Calu3 (cell line): ENCODE data around the gene GAPVD1. TPM values are rescaled to one million over a fixed set of nuclear protein-coding genes. Genes with fewer than 3 reads are reported as not detected.

Experiments
- BruUV-seq: library from RNA; stranded (reverse); fragments of 400-500 nt; replicated peaks from 2 replicates; lab custom pipeline; 2021; lab: Mats Ljungman, UMichigan
- CTCF ChIA-PET: fragments of 300-600 bp; sonication (Branson Sonifier 250); formaldehyde crosslinking; loops from one replicate; lab custom pipeline; 2022; ENCODE audit warnings: antibody characterized with exemption; lab: Charles Lee
- DNase-seq: peaks from one replicate; pipeline ENCODE4 v3.0.0; 2022
- H3K27ac Mint-ChIP-seq: one replicate; pipeline ENCODE4 v1.8.0; 2022; ENCODE audit warnings: mixed read lengths; ENCODE audit not compliant: unreplicated experiment
- H3K27me3 Mint-ChIP-seq: one replicate; pipeline ENCODE4 v1.8.0; 2022; ENCODE audit warnings: mixed read lengths; ENCODE audit not compliant: unreplicated experiment
- H3K36me3 Mint-ChIP-seq: one replicate; pipeline ENCODE4 v1.8.0; 2022; ENCODE audit warnings: mild to moderate bottlenecking, moderate library complexity, mixed read lengths; ENCODE audit not compliant: insufficient read depth, unreplicated experiment
- H3K4me1 Mint-ChIP-seq: one replicate; pipeline ENCODE4 v1.8.0; 2022; ENCODE audit warnings: mild to moderate bottlenecking, low read depth, mixed read lengths; ENCODE audit not compliant: unreplicated experiment
- H3K4me3 Mint-ChIP-seq: one replicate; pipeline ENCODE4 v1.8.0; 2022; ENCODE audit warnings: mild to moderate bottlenecking, low read depth, moderate library complexity, mixed read lengths; ENCODE audit not compliant: unreplicated experiment
- H3K9me3 Mint-ChIP-seq: one replicate; pipeline ENCODE4 v1.8.0; 2022; ENCODE audit warnings: low read depth, mixed read lengths; ENCODE audit not compliant: unreplicated experiment
- intact Hi-C: fragments of 100-400 bp; cut with micrococcal nuclease; formaldehyde crosslinking; loops from one replicate; pipeline ENCODE4 v1.10.0; 2022; ENCODE audit not compliant: unreplicated experiment
- total RNA-seq: library from RNA; stranded (reverse); gene quantifications from 2 replicates; pipeline ENCODE4 v1.2.3, GENCODE V29; 2022
- TF ChIP-seq, protein P1 (sequence below): fragments of 200-600 bp; IDR thresholded peaks from one replicate; pipeline ENCODE4 v1.8.0; 2022; ENCODE audit warnings: antibody characterized with exemption; ENCODE audit not compliant: unreplicated experiment

The GAPVD1 gene
- total RNA-seq, 1 experiment from 2014 or later: 32.6 TPM

DNA sequence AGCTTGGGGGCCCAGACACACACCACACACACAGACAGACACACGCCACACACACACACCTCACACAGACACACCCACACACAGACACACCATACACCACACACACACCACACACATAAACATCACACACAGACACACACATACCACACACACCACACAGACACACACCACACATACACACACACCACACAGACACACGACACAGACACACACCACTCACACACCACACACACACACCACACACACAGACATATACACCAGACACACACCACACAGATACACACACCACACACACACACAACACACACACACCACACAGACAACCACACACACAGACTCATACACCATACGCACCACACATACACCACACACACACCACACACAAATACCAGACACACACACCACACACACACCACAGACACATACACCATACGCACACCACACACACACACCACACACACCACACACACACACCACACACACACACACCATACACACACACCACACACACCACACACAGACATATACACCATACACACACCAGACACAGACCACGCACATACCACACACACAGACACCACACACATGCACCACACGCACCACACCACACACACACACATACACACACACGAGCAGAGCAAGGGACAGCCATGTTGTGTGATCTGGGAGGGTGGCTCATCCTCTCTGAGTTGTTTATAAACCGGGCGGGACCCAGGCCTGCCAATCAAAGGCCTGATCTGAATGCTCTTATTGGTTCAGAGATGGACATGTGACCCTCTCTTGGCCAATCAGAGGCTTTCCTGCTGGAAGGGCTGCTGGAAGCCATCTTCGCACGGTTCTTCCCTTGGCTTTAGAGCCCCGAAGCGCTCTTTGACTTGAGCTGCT is 148.3 kb downstream of the GAPVD1 start:
- Mint-ChIP-seq H3K27ac (peak overlapping the region; percentile 4), H3K4me1 (peaks cover 28% of the 10 kb centered on the region), H3K4me3 (peak overlapping the region; percentile 21), H3K27me3 (peaks cover 32% of the 10 kb centered on the region), H3K36me3 (peaks cover 23% of the 10 kb centered on the region), H3K9me3 (peaks cover 5% of the 10 kb centered on the region)
- CTCF ChIA-PET: no interaction called here
- intact Hi-C loops: loop anchor here (5.0 kb wide), 2 partner anchors 222 to 817 kb away; no protein-coding TSS in a partner anchor
- no TSS peak for BruUV-seq
- DNase-seq: peak; percentile 9
- TF ChIP-seq, protein P1, sequence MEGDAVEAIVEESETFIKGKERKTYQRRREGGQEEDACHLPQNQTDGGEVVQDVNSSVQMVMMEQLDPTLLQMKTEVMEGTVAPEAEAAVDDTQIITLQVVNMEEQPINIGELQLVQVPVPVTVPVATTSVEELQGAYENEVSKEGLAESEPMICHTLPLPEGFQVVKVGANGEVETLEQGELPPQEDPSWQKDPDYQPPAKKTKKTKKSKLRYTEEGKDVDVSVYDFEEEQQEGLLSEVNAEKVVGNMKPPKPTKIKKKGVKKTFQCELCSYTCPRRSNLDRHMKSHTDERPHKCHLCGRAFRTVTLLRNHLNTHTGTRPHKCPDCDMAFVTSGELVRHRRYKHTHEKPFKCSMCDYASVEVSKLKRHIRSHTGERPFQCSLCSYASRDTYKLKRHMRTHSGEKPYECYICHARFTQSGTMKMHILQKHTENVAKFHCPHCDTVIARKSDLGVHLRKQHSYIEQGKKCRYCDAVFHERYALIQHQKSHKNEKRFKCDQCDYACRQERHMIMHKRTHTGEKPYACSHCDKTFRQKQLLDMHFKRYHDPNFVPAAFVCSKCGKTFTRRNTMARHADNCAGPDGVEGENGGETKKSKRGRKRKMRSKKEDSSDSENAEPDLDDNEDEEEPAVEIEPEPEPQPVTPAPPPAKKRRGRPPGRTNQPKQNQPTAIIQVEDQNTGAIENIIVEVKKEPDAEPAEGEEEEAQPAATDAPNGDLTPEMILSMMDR: no peak

- no peak overlapping the region for H3K27ac Mint-ChIP-seq
- H3K27me3 Mint-ChIP-seq: peaks cover 32% of the 10 kb centered on the region
- H3K4me1 Mint-ChIP-seq: peaks cover 28% of the 10 kb centered on the region
- H3K4me3 Mint-ChIP-seq: no peak overlapping the region
- TF ChIP-seq, protein P1: no peak
- CTCF ChIA-PET: no interaction called here
- H3K36me3 Mint-ChIP-seq: peaks cover 23% of the 10 kb centered on the region
- intact Hi-C loops: no loop called here
- H3K9me3 Mint-ChIP-seq: peaks cover 5% of the 10 kb centered on the region
- DNase-seq: no peak
- BruUV-seq: no TSS peak
These were observed 148.9 kb downstream of the GAPVD1 start for GRCh38 chr9:125410522-125410894.

DNA sequence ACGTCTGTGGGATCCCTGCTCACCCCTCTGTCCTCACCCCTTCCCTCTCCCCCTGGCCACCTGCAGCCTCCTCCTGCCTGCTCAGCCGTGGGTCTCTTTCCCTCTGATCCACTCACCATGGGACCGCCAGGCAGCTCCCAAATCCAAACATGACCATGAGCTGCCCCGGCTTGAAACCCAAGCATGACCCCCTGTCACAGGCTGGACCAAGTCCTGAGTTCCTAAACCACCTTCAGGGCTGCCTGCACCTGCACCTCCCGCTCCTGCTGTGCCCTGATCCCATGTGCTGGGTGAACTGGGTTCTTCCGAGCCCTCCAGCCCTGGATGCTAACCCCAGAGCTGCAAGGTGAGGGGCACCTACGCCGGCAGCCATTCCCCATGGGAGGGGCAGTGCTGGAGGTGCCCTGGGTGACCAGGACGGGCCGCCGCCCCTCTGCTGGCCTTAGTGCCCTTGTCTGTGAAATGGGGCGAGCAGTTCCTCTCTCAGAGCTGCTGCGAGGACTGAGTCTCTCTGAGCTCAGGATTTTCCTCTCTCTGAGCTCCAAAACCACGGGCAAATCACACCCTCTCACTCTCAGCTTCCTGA is 149.6 kb downstream of the GAPVD1 start:
- DNase-seq: no peak
- Mint-ChIP-seq H3K27me3 (peaks cover 32% of the 10 kb centered on the region), H3K27ac (no peak overlapping the region), H3K36me3 (peaks cover 23% of the 10 kb centered on the region), H3K4me1 (peaks cover 23% of the 10 kb centered on the region), H3K4me3 (no peak overlapping the region), H3K9me3 (peaks cover 5% of the 10 kb centered on the region)
- CTCF ChIA-PET: interaction anchor here (0.6 kb wide), 1 partner anchor 9 kb away, joined by 3 read pairs; no protein-coding TSS in a partner anchor
- intact Hi-C loops: no loop called here
- BruUV-seq: no TSS peak
- TF ChIP-seq, protein P1: no peak

GRCh38 chr9:125412166-125412565 is 150.5 kb downstream of the GAPVD1 start:
- BruUV-seq: no TSS peak
- Mint-ChIP-seq H3K36me3 (peaks cover 22% of the 10 kb centered on the region), H3K4me1 (peaks cover 14% of the 10 kb centered on the region), H3K27me3 (peaks cover 32% of the 10 kb centered on the region), H3K4me3 (no peak overlapping the region), H3K27ac (no peak overlapping the region), H3K9me3 (peaks cover 5% of the 10 kb centered on the region)
- TF ChIP-seq, protein P1: no peak
- no peak for DNase-seq
- intact Hi-C loops: no loop called here
- CTCF ChIA-PET: interaction anchor here (0.6 kb wide), 1 partner anchor 8 kb away, joined by 3 read pairs; no protein-coding TSS in a partner anchor
